IMR-90 (cell line): Measurements from ENCODE around the gene TMBIM1.

Source experiments
- BHLHE40 ChIP-seq: fragments of 150-350 bp; IDR thresholded peaks from 2 replicates; pipeline ENCODE4 v1.6.1; 2016; ENCODE audit warnings: mild to moderate bottlenecking, low read depth, low read length
- CTCF ChIP-seq: conservative IDR thresholded peaks from 2 replicates; pipeline ENCODE4 v1.5.1; 2012; ENCODE audit warnings: mild to moderate bottlenecking, low read depth, low read length, improper control_type of control experiment
- FOS ChIP-seq: fragments of 150-350 bp; IDR thresholded peaks from 2 replicates; pipeline ENCODE4 v1.6.1; 2016; ENCODE audit warnings: low read depth, low read length
- MXI1 ChIP-seq: IDR thresholded peaks from 2 replicates; pipeline ENCODE4 v1.6.1; 2012; ENCODE audit warnings: low read depth, mild to moderate bottlenecking, low read length, moderate library complexity, borderline replicate concordance
- POLR2A ChIP-seq: IDR thresholded peaks from 2 replicates; pipeline ENCODE4 v1.6.1; 2012; ENCODE audit warnings: mild to moderate bottlenecking, low read depth, low read length
- RFX5 ChIP-seq: IDR thresholded peaks from 2 replicates; pipeline ENCODE4 v1.8.0; 2012; ENCODE audit warnings: low read depth, mild to moderate bottlenecking, low read length, moderate library complexity

GRCh38 chr2:218263817-218264641, 28.3 kb downstream of the TMBIM1 start:
- TF ChIP-seq CTCF (peak; percentile 12; the same call in 1 of the 2 replicates), RFX5 (no peak), POLR2A (no peak), BHLHE40 (no peak), FOS (no peak), MXI1 (no peak)
